NCI-H748 treated with DMSO at 0.1 percent for 48 hours (cell line): ENCODE results near the gene ZNF394.
A peak's percentile ranks its signal among the peaks of the same experiment; 100 is the strongest.

Source experiments
- DNase-seq: peaks from one replicate; lab custom pipeline; 2025; lab: John Stamatoyannopoulos, UW

Gene ZNF394

GRCh38 chr7:99493823-99494222 is 6.3 kb downstream of the ZNF394 start:
- no peak for DNase-seq

GRCh38 chr7:99490878-99491277 is 9.2 kb downstream of the ZNF394 start:
- no peak for DNase-seq

- DNase-seq = no peak
These were observed 10.8 kb downstream of the ZNF394 start for GRCh38 chr7:99489235-99489634.

- no peak for DNase-seq
These were observed 15.0 kb downstream of the ZNF394 start for GRCh38 chr7:99485094-99485493.

GRCh38 chr7:99478464-99479440 is 21.3 kb downstream of the ZNF394 start:
- no peak for DNase-seq

GRCh38 chr7:99476107-99476506 is 24.0 kb downstream of the ZNF394 start:
- no peak for DNase-seq

GRCh38 chr7:99473315-99473596 is 26.8 kb downstream of the ZNF394 start:
- peak; percentile 10 for DNase-seq

GRCh38 chr7:99472561-99473314 is 27.3 kb downstream of the ZNF394 start, which contains the start of gene ZNF789:
Gene ZNF789, plus strand, starts transcription at chr7:99472890. Its CDS starts 3,567 bp downstream, at chr7:99476457.
- DNase-seq = peak; percentile 89

- DNase-seq = no peak
These were observed 30.6 kb downstream of the ZNF394 start for GRCh38 chr7:99469381-99470065.

GRCh38 chr7:99468336-99468918 is 31.7 kb downstream of the ZNF394 start:
- no peak for DNase-seq

GRCh38 chr7:99465421-99465768 is 34.7 kb downstream of the ZNF394 start:
- no peak for DNase-seq

- no peak for DNase-seq
These were observed 38.9 kb downstream of the ZNF394 start for GRCh38 chr7:99461221-99461620.

GRCh38 chr7:99460651-99461050 is 39.4 kb downstream of the ZNF394 start:
- DNase-seq = no peak

- no peak for DNase-seq
These were observed 41.0 kb downstream of the ZNF394 start for GRCh38 chr7:99459087-99459486.

- no peak for DNase-seq
These were observed 42.2 kb downstream of the ZNF394 start for GRCh38 chr7:99457650-99458493.

- DNase-seq = no peak
These were observed 42.9 kb downstream of the ZNF394 start for GRCh38 chr7:99457050-99457649.

- DNase-seq = no peak
These were observed 43.8 kb downstream of the ZNF394 start for GRCh38 chr7:99456288-99456687.

GRCh38 chr7:99455874-99456273 is 44.2 kb downstream of the ZNF394 start:
- no peak for DNase-seq

- DNase-seq = no peak
These were observed 47.0 kb downstream of the ZNF394 start for GRCh38 chr7:99453105-99453504.

GRCh38 chr7:99452541-99452940 is 47.5 kb downstream of the ZNF394 start:
- DNase-seq = no peak

- DNase-seq = no peak
These were observed 48.1 kb downstream of the ZNF394 start for GRCh38 chr7:99451936-99452335.
